GM12891 (cell line): Measurements from ENCODE around the gene ZMIZ1.

Source experiments
- POLR2A ChIP-seq: IDR thresholded peaks from 2 replicates; pipeline ENCODE4 v1.6.1; 2011; ENCODE audit warnings: low read depth, low read length, control low read depth
- TAF1 ChIP-seq: IDR thresholded peaks from 2 replicates; pipeline ENCODE4 v1.6.1; 2011; ENCODE audit warnings: low read depth, low read length, control low read depth

- TF ChIP-seq TAF1 (no peak), POLR2A (no peak)
These were observed 212.2 kb downstream of the ZMIZ1 start for GRCh38 chr10:79280956-79281355.
